Glutamatergic neuron (in vitro differentiated cells): ENCODE measurements around the gene SUGT1. TPM values are rescaled to one million over a fixed set of nuclear protein-coding genes. Genes with fewer than 3 reads are reported as not detected.

Experiments
- DNase-seq: peaks from one replicate; pipeline ENCODE4 v3.0.0; 2022
- H3K27ac Mint-ChIP-seq: one replicate; pipeline ENCODE4 v1.8.0; 2020; ENCODE audit warnings: mild to moderate bottlenecking, mixed read lengths, inconsistent platforms; ENCODE audit not compliant: unreplicated experiment
- H3K27me3 Mint-ChIP-seq: one replicate; pipeline ENCODE4 v1.8.0; 2020; ENCODE audit warnings: mild to moderate bottlenecking, moderate library complexity, mixed read lengths, inconsistent platforms; ENCODE audit not compliant: unreplicated experiment
- H3K36me3 Mint-ChIP-seq: one replicate; pipeline ENCODE4 v1.8.0; 2020; ENCODE audit warnings: mild to moderate bottlenecking, mixed read lengths, inconsistent platforms; ENCODE audit not compliant: unreplicated experiment
- H3K4me1 Mint-ChIP-seq: one replicate; pipeline ENCODE4 v1.8.0; 2020; ENCODE audit warnings: mild to moderate bottlenecking, low read depth, mixed read lengths, inconsistent platforms; ENCODE audit not compliant: unreplicated experiment
- H3K4me3 Mint-ChIP-seq: one replicate; pipeline ENCODE4 v1.8.0; 2020; ENCODE audit warnings: mild to moderate bottlenecking, mixed read lengths, inconsistent platforms; ENCODE audit not compliant: unreplicated experiment
- H3K9me3 Mint-ChIP-seq: one replicate; pipeline ENCODE4 v1.8.0; 2020; ENCODE audit warnings: mild to moderate bottlenecking, moderate library complexity, mixed read lengths, inconsistent platforms; ENCODE audit not compliant: unreplicated experiment
- CTCF ChIP-seq: fragments of 200-600 bp; sonication (generic); IDR thresholded peaks from one replicate; pipeline ENCODE4 v1.5.0; 2021; ENCODE audit not compliant: partially characterized antibody, unreplicated experiment
- total RNA-seq: library from RNA; stranded (reverse); fragmentation: NEBNext Ultra II Directional; extraction: Animal tissue kit (Norgen Biotek cat#: 25700); gene quantifications from one replicate; pipeline ENCODE4 v1.2.1, GENCODE V29; 2021; ENCODE audit not compliant: unreplicated experiment

Gene SUGT1
- total RNA-seq, 1 donor from 2014 or later, result 57.9 TPM

DNA sequence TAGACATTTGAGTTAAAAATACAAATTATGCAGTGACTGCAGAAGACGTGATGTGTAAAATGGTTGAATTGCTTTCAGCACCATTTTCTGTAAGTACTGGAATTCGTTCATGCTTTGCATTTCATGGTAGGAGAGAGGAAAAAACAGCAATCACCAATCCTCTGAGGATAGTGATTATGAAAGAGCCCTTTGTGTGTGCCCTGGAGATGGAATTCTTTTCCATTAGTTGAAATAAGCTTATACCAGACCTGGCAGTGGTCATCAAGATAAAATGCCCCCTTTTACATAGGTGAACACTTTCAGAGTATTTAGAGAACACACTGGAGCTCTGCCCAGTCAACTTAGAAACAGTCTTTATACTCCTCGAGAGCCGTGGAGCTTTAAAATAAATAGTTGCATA, 85.3 kb downstream of the SUGT1 start:
- no peak for TF ChIP-seq CTCF
- Mint-ChIP-seq H3K4me1 (peaks cover 9% of the 10 kb centered on the region), H3K9me3 (no peaks in the 10 kb centered on the region), H3K36me3 (peaks cover 13% of the 10 kb centered on the region), H3K4me3 (peak overlapping the region; percentile 84), H3K27ac (no peak overlapping the region), H3K27me3 (peaks cover 14% of the 10 kb centered on the region)
- DNase-seq, result no peak

DNA sequence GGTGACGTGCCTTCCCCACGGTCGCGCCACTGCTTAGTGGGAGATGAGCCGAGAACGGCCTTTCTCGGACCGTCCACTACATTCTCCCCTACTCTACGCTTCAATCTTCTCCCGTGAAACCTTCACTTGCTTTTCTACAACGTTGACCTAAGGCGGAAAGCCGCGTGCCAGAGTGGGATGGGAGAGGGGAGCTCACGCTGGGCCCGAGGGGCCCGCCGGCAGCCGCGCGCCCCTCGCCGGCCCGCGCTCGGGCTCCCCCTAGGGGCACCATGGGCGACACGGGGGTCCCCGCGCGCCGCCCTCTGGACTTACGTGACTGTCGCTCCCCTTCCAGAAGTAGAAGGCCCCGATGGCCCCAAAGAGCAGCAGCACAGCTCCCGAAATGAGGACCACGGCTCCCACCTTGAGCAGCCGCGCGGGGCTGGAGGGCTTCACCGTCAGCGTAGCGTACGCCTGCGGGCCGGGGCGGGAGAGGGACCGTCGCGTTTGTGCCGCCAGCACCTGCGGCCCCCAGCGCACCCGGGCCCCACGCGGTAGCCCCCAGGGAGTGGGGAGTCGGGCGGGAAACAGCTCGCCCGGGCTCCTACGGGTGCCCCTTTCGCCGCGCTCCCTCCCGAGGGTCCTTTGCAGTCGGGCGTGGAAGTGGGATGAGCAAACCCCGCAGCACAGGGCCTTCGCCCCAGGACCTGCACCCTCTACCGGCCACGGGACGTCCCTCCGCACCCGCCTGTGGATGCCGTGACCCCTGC, 86.3 kb downstream of the SUGT1 start:
- DNase-seq, result peak; percentile 66
- H3K4me3 Mint-ChIP-seq, result peak overlapping the region; percentile 84
- no peak overlapping the region for H3K27ac Mint-ChIP-seq
- H3K4me1 Mint-ChIP-seq, result peaks cover 9% of the 10 kb centered on the region
- peaks cover 3% of the 10 kb centered on the region for H3K9me3 Mint-ChIP-seq
- peaks cover 14% of the 10 kb centered on the region for H3K27me3 Mint-ChIP-seq
- TF ChIP-seq CTCF, result peak; percentile 69
- H3K36me3 Mint-ChIP-seq, result peaks cover 13% of the 10 kb centered on the region

GRCh38 chr13:52739468-52740071, 86.9 kb downstream of the SUGT1 start, which contains the start of gene CNMD:
Gene CNMD (minus strand): TSS chr13:52739820. CDS start chr13:52739701, 119 bp downstream.
- DNase-seq, result peak; percentile 19
- TF ChIP-seq CTCF, result no peak
- Mint-ChIP-seq H3K27me3 (peaks cover 14% of the 10 kb centered on the region), H3K9me3 (peaks cover 4% of the 10 kb centered on the region), H3K4me3 (peak within 1 kb of the TSS; percentile 84), H3K27ac (no peak within 1 kb of the TSS), H3K4me1 (peaks cover 9% of the 10 kb centered on the region), H3K36me3 (peaks cover 13% of the 10 kb centered on the region)

DNA sequence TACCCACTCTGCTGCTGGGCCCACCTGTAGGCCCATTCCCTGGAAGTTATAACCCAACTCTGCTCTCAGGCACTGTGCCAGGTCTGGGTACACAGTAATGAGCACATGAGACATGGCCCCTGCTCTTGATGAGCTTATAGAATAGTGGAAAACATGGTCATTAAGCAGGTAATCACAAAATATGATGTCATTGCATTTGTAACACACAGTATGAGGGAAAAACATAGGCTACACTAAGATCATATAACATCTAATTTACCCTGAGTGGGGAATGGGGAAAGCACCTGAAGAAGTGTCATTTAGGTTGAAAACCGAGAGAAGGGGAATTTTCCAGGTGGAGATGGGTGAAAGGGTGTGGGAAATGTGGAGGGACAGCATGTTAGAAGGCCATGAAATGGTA, 90.9 kb downstream of the SUGT1 start:
- Mint-ChIP-seq H3K27me3 (peaks cover 10% of the 10 kb centered on the region), H3K4me1 (no peaks in the 10 kb centered on the region)

More for the DNA sequence above, 90.9 kb downstream of the SUGT1 start:
- DNase-seq, result no peak
- Mint-ChIP-seq H3K36me3 (peaks cover 5% of the 10 kb centered on the region), H3K4me3 (no peak overlapping the region), H3K9me3 (peaks cover 6% of the 10 kb centered on the region), H3K27ac (no peak overlapping the region)
- no peak for TF ChIP-seq CTCF
